Measurements from ENCODE around the gene PSMG4. TPM values are rescaled to one million over a fixed set of nuclear protein-coding genes. Genes with fewer than 3 reads are reported as not detected.

The PSMG4 gene
- total and polyA plus RNA-seq, 9 of the 15 experiments (the other 6 are each of a cell fraction or from before 2014, with no cell fraction given): 12.9 to 185 (median 52.0) TPM

- TF ChIP-seq ID3 (CRISPR knock-in tag; IDR thresholded peaks at IDR 0.05) (no peak), ID3 (tag; IDR thresholded peaks at IDR 0.05) (no peak), TAF7 (tag; IDR thresholded peaks at IDR 0.05) (no peak), HDAC8 (tag; IDR thresholded peaks at IDR 0.05) (no peak), FOXA3 (CRISPR knock-in tag; conservative IDR thresholded peaks at IDR 0.05 in 1 of 2, IDR thresholded peaks at IDR 0.05 in 1 of 2) (0 out of 4 replicates have a peak, but pooled peaks of 1 of the 2 experiments have one; percentile 9), POLR3G (IDR thresholded peaks at IDR 0.05; ENCODE audit: extremely low read depth, insufficient read length, insufficient replicate concordance) (no peak), YY1 (IDR thresholded peaks at IDR 0.05; ENCODE audit: borderline replicate concordance in 1 of 3, control insufficient read depth in 1 of 3, extremely low read depth in 1 of 3, insufficient read depth in 3 of 3, insufficient read length in 1 of 3, insufficient replicate concordance in 2 of 3, low read depth in 1 of 3, low read length in 2 of 3) (no peak), FOS (IDR thresholded peaks at IDR 0.05; ENCODE audit: extremely low read depth, insufficient read length) (no peak), ATF6 (CRISPR knock-in tag; IDR thresholded peaks at IDR 0.05) (no peak; the same call in 1 of the 2 replicates), FOSL1 (tag; conservative IDR thresholded peaks at IDR 0.05) (peak; percentile 36; the same call in 1 of the 2 replicates)
- TF ChIP-seq, protein P1, sequence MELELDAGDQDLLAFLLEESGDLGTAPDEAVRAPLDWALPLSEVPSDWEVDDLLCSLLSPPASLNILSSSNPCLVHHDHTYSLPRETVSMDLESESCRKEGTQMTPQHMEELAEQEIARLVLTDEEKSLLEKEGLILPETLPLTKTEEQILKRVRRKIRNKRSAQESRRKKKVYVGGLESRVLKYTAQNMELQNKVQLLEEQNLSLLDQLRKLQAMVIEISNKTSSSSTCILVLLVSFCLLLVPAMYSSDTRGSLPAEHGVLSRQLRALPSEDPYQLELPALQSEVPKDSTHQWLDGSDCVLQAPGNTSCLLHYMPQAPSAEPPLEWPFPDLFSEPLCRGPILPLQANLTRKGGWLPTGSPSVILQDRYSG (tag; conservative IDR thresholded peaks at IDR 0.05; ENCODE audit: low read depth): 0 out of 2 replicates have a peak, but pooled peaks have one; percentile 20
- TF ChIP-seq, protein P2, sequence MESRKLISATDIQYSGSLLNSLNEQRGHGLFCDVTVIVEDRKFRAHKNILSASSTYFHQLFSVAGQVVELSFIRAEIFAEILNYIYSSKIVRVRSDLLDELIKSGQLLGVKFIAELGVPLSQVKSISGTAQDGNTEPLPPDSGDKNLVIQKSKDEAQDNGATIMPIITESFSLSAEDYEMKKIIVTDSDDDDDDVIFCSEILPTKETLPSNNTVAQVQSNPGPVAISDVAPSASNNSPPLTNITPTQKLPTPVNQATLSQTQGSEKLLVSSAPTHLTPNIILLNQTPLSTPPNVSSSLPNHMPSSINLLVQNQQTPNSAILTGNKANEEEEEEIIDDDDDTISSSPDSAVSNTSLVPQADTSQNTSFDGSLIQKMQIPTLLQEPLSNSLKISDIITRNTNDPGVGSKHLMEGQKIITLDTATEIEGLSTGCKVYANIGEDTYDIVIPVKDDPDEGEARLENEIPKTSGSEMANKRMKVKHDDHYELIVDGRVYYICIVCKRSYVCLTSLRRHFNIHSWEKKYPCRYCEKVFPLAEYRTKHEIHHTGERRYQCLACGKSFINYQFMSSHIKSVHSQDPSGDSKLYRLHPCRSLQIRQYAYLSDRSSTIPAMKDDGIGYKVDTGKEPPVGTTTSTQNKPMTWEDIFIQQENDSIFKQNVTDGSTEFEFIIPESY (CRISPR knock-in tag; IDR thresholded peaks at IDR 0.05): no peak
- TF ChIP-seq, protein P3, sequence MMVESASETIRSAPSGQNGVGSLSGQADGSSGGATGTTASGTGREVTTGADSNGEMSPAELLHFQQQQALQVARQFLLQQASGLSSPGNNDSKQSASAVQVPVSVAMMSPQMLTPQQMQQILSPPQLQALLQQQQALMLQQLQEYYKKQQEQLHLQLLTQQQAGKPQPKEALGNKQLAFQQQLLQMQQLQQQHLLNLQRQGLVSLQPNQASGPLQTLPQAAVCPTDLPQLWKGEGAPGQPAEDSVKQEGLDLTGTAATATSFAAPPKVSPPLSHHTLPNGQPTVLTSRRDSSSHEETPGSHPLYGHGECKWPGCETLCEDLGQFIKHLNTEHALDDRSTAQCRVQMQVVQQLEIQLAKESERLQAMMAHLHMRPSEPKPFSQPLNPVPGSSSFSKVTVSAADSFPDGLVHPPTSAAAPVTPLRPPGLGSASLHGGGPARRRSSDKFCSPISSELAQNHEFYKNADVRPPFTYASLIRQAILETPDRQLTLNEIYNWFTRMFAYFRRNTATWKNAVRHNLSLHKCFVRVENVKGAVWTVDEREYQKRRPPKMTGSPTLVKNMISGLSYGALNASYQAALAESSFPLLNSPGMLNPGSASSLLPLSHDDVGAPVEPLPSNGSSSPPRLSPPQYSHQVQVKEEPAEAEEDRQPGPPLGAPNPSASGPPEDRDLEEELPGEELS (CRISPR knock-in tag; IDR thresholded peaks at IDR 0.05; ENCODE audit: borderline replicate concordance): 0 out of 2 replicates have a peak, but pooled peaks have one; percentile 52
- TF ChIP-seq, protein P4, sequence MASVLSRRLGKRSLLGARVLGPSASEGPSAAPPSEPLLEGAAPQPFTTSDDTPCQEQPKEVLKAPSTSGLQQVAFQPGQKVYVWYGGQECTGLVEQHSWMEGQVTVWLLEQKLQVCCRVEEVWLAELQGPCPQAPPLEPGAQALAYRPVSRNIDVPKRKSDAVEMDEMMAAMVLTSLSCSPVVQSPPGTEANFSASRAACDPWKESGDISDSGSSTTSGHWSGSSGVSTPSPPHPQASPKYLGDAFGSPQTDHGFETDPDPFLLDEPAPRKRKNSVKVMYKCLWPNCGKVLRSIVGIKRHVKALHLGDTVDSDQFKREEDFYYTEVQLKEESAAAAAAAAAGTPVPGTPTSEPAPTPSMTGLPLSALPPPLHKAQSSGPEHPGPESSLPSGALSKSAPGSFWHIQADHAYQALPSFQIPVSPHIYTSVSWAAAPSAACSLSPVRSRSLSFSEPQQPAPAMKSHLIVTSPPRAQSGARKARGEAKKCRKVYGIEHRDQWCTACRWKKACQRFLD (CRISPR knock-in tag; IDR thresholded peaks at IDR 0.05): no peak
These were observed 30.2 kb downstream of the PSMG4 start (continued) for GRCh38 chr6:3288711-3289663.
